Activated CD4-positive, alpha-beta T cell treated with anti-CD3 and anti-CD28 coated beads for 48 hours (primary cell): ENCODE results near the gene MAPK7.
"Not testable (repeated sequence)": the region's sequence is repeated elsewhere in the genome, so short reads cannot be mapped to it uniquely, and the experiment has no call there.

Source experiments
- DNase-seq: peaks from one replicate; pipeline ENCODE4 v3.0.0-alpha.2; 2020

Gene MAPK7

DNA sequence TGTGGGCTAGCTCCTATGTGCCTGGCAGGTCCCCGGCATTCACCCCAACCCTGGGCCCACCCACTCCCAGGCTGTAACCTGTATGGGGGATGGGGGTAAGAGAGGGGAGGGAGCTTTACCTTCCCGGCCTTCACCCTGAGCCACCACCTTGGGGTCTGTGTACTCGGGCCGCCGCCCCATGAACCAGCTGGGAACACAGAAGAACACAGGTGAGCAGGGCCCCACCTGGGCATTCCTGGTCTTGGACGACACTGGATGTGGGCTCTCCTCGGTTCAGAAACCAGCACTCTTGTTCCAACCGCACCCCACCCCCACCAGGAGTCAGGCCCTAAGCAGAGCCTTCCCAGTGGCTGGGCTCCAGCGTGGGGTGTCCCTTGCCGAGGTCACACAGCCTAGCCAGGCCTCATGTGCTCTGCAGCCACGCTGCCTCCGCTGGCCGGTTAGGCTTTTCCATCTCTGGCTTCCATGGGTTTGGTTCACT, 34.6 kb upstream of the MAPK7 start:
- DNase-seq, result no peak

GRCh38 chr17:19344311-19345066, 33.8 kb upstream of the MAPK7 start:
- no peak for DNase-seq

DNA sequence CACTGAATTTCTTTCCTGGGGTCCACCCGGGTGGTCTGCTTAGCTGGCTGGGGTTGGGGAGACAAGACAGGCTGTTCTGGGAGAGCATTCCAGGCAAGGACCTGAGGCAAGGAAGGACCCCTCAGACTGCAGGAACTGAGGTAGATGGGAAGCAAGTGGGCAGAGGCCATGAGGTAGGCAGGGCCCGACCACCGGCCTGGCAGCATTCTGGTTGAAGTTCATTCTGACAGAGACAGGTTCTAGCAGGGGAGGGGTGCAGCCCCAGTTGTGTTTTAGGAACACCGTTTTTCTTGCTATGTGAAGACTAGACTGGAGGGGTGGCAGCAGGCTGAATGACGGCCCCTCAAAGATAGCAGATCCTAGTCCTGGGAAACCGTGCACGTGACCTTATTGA, 33.2 kb upstream of the MAPK7 start:
- no peak for DNase-seq

DNA sequence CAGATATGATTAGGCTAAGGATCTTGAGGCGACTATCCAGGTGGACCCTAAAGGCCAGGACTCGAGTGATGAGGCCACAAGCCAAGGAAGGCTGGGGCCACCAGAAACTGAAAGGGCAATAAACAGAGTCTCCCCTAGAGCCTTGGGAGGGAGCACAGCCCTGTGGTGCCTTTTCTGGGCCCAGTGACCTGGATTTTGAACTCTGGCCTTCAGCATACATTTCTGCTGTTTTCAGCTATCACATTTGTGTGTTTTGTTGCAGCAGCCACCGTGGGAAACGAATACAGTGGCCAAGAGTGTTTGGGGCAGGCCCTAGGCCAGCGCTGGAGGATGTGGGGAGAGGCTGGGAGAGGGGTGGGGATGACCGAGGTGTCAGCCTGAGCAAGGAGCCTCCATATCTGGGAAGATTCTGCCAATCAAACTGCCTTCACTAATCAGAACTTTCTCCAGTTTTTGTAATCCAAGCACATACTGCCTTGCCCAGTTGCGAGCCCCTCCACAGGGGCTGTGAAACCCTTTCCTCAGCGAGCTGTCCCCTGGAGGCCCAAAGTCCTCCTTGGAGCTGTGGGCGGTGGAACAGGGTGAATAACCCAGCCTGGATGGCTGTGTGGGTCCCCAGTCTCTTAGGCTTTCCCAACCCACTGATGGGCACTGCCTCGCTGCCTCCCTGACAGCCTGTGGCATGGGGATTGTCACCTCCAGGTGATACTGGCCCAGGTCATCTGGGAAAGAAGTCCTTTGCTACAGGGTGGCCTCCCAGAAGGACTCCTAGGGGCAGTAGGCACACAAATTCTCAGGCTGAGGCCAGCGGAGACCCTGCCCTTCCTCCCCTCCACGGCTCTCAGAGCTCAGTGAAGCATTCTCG, 32.6 kb upstream of the MAPK7 start:
- no peak for DNase-seq

- no peak for DNase-seq
Observed at GRCh38 chr17:19346351-19347255, 31.7 kb upstream of the MAPK7 start.

GRCh38 chr17:19347323-19348080, 30.8 kb upstream of the MAPK7 start:
- DNase-seq, result no peak

GRCh38 chr17:19348081-19348650, 30.1 kb upstream of the MAPK7 start:
- DNase-seq, result no peak

DNA sequence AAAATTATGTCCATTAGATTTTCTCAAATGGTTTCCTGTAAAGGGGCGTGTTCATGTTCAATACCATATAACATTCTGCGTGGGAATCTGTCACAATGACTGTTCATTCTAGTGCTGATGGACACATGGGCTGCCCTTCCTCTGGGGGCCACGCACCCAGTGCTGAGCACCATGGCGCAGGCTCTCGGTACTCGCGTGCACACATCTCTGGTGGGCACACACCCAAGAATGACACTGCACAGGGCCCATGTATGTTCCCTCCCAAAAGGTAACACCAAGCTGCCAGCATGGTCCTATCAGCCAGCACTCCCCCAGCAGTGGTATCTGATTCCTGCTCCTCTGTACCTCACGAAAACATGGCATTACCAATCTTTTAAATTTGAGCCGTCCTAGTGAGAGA, 29.5 kb upstream of the MAPK7 start:
- DNase-seq, result no peak

GRCh38 chr17:19353401-19353800, 24.9 kb upstream of the MAPK7 start:
- DNase-seq, result not testable (repeated sequence)

DNA sequence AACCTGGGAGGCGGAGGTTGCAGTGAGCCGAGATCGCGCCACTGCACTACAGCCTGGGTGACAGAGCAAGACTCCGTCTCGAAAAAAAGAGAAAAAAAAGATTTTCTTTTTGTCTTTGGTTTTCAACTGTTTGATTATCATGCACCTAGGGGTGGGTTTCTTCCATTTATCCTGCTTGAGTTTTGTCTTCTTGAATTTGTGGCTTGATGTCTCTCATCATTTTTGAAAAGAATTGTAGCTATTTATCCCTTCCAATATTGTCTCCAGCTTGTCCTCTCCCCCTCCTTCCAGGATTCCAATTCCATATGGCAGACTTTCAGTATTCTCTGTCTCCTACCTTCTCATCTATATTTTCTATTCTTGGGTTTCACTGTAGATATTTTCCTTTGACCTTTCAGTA, 23.6 kb upstream of the MAPK7 start:
- no peak for DNase-seq

DNA sequence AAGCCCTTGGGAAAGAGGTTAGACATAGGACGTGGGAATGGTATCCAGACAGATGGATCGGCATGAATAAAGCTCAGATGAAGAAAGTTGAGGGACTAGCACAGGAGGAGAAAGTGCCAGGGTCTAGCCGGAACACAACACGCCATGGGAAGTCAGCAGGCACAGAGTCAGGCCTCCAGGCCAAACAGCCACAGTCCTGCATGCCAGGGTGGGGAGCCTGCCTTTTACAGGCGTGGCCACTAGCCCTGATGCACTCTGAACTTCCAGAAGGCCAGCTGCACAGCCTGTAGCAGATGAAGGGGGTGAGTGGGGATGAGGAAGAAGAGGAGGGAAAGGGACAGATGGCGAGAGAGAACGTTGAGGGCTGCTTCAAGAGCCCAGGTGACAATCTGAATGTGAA, 20.9 kb upstream of the MAPK7 start:
- DNase-seq, result no peak

- DNase-seq, result no peak
Observed at GRCh38 chr17:19357761-19358160, 20.5 kb upstream of the MAPK7 start.

- no peak for DNase-seq
Observed at GRCh38 chr17:19359151-19359550, 19.1 kb upstream of the MAPK7 start.

DNA sequence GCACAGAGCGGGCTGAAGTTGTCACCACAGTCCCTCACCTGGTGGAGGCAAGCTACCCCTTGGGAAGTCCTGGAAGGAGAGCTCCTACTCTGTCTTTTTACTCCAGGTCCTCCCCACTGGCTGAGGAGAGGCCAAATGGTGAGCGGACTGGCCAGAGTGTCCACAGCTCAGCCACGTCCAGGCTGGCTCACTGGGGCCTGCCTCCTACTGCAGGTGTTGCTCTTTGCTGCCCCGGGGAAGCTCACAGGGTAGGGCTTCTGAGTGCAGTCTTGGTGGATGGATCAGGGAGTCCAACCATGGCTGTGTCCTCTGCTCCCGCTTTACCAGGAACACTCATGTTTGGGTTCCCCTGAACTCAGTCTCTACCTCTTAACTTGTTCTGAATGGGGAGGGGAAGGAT, 18.4 kb upstream of the MAPK7 start:
- no peak for DNase-seq

- DNase-seq, result no peak
Observed at GRCh38 chr17:19360772-19361171, 17.5 kb upstream of the MAPK7 start.

DNA sequence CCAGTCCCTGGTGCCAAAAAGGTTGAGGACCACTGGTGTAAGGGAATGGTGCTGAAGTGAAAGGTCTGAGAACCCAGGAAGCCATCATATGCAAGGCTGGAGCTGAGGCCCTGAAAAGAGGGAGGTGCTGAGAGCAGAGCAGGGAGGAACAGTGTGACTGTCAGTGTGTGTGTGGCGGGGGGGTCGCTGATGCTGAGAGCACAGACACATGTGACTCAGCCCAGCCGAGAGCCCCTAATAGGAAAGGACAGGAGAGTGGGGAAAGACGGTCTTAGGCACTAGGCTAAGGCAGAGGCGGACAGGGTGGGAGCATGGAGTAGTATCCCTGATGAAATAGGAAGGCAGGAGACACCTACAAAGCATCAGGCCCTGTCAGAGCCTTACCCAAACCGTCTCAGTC, 17.0 kb upstream of the MAPK7 start:
- no peak for DNase-seq

DNA sequence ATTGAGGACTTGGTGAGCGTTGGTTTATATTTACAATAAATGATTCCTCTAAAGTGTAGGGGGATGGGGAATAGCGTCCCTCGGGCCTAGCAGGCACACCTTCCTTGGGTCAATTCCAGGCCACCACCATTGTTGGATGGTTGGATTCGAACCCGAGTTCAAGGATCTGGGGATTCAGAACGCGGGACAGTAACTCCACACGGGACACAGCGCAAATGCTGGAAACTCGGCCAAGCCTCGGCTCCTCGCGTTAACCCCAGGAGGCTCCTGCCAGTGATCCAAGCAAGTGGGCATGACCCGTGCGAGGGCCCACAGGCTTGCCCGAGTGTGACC, 16.4 kb upstream of the MAPK7 start:
- no peak for DNase-seq

DNA sequence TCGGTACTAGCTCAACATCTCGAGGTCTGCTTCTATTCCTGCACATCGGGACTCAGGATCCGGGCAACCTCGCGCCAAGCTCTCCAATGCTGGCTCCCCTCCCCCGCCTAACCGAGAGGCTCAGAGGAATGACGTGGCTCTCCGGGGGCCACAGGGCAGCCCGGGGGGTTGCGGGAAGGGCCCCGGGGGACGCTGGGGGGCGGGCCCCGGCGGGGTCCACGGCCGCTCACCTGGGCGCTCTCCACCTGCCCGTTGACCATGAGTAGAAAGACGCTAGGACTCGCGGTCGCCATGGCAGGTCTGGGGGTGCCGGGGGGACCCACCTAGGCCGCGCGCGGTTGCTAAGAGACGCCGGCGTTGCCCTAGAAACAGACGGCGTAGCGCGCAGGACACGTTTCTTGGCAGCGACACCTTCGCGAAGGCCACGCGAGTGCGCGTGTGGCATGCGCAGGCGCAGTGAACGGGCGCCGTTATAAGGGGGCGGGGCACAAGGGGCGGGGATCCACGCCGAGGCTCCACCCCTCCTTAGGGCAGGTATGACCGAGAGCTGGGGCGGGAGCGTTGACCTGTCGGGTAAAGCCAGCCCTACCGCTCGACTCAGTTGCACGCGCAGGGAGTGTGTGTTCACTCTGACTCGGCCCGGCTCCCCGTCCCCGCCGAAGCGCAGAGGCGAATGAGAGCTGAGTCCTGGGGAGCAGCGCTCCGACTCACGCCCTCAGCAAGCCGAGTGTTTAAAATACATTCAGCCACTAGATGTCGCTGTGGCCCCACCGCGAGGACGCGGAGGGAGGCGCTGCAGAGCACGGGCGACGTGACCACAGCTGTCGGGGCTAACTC, 15.8 kb upstream of the MAPK7 start, which contains the start of gene B9D1:
TSS of gene B9D1 (minus strand) at position 447 of the 837 bp plus-strand sequence. CDS start at position 293, 154 bp downstream.
- DNase-seq, result peak; percentile 93

GRCh38 chr17:19363114-19363438, 15.2 kb upstream of the MAPK7 start:
- no peak for DNase-seq

- no peak for DNase-seq
Observed at GRCh38 chr17:19363460-19364035, 14.8 kb upstream of the MAPK7 start.
